NCI-H187 treated with DMSO at 0.1 percent for 48 hours (cell line): Measurements from ENCODE around the gene NAPA.

Experiments
- DNase-seq: peaks from one replicate; lab custom pipeline; 2025; lab: John Stamatoyannopoulos, UW

NAPA gene

DNA sequence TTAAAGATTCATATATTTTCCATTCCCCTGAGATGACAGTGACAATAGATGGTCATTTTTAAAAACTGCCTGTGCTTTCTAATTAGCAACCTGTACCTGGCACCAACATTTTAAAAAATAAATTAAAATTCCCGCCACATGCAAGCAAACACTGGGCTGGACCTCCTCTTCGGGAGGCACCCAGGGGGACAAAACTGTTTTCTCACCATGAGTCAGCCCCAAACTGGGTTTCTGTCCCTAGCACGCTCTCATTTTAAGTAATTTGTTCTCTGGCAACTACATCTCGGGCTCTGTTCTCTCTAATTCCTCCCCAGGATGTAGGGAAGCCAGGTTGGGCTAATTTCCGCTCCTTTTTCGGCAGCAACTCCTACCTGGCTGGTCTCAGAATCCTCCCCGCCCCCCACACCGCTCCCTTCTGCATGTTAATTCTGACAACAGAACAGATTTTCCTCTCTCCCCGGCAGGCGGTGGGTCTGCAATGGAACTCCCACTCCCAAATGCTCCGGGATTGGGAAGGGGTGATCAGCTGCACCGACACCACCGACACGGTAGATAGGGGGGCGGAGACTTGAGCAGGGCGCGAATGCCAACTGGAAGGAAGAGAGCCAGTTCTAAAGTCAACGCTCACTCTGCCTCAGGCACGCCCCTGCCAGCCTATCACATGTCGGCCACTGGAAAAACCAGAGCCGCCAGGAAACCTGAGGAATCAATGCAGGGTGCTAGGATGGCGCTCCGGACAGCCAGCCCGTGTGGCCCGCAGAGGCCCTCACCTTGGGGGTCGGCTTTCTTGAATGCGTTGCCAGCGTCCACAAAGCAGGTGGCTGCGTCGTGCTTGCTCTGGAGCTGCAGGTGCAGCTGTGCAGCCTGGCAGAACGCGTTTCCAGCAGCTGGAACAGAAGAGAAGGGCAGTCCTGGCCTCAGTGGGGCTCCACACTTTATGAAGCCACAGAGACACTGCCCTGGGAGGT, 14.7 kb downstream of the NAPA start:
- no peak for DNase-seq

DNA sequence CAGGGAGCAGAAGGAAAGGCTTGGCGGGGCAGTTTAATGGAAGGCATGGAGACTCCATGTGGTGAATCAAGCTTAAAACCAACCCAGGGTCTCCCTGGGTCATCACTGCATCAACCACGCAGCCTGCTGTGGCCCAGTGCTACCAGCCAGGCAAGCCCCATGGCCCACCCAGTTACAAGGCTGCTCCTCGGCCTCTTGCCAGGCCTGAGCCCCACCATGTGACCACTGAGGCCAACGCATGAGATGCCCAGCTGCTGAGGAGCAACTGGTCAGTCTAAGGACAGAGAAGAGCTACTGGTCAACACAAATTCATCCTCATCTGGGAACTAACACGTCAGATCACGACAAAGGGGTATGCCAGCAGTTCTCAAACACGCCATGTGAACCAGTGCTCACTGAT, 15.5 kb downstream of the NAPA start:
- no peak for DNase-seq

DNA sequence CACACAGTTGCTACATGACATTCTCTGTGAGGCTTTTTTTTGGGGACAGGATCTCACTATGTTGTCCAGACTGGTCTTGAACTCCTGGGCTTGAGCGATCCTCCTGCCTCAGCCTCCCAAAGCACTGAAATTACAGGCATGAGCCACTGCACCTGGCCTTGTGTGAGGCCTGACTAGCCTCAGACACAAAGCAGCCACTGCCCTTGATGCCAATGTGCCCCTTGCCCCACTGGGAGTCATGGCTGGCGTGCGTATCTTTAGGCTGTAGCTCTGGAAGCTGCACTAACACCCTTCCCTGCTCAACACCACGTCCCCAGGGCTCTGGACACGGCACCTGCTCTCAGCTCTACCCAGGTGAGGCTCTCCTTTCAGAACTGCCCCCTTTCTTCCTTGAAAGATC, 16.3 kb downstream of the NAPA start:
- DNase-seq, result no peak

DNA sequence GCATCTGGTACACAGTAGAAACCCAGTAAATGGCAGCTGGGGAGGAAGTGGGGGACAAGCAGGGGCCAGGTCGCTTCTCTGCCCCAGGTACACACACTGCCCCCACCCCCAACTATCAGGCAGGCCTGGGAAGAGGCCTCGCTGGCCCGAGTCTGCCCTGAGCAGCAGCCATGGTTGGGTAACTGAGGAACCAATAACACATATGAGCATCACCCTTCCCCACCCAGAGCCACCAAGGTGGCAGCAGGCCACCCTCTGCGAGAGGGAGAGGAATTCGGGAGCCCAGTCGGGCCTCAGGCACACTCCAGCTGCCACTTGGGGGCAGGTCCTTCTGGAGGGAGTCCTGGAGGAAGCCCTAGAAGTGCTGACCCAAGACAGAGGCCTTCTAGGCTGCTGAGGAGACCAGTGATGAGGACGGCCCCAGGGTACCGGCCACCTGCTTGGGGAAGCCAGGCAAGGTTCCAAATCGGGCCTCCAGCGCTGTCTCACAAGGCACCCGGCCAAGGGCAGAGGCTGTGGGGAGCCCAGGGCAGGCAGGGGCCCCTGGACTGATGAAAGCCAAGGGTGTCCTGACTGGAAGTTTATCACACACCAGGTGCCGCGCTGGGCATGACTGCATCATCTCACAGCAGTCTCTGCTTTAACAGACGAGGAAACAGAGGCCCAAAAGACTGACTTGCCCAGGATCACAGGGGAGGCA, 16.9 kb downstream of the NAPA start:
- DNase-seq, result no peak

DNA sequence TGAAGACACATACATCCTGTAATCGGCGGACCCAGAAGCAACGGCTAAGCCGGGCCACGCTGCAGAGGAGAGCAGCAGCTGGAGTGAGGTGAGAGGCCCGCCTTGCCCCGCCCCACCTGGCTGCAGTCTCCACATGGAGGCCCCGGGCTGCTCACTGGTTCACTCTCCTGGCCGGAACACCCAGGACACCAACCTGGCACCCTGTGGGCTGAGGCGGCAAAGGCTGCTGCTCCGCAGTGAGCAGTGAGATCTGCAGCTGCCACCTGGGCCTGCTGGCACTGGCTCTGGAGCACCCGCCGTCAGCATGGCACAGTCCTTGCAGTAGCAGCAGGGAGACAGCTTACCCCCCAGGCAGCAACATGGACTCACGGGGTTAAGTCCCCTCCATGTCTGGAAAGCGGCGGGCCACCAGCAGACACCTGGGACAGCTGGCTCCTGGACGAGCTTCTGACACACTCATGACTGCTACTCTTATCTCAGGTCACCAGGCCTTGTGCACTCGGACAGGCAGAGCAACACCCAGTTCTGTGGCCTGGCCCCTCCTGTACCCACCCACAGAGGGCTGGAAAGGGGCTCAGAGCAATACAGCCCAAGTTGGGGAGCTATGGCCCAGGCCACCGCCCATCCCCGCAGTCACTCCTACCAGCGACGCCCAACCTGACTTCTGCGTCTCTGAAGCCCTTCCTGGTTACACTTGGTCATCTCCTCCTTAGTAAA, 17.7 kb downstream of the NAPA start:
- no peak for DNase-seq

DNA sequence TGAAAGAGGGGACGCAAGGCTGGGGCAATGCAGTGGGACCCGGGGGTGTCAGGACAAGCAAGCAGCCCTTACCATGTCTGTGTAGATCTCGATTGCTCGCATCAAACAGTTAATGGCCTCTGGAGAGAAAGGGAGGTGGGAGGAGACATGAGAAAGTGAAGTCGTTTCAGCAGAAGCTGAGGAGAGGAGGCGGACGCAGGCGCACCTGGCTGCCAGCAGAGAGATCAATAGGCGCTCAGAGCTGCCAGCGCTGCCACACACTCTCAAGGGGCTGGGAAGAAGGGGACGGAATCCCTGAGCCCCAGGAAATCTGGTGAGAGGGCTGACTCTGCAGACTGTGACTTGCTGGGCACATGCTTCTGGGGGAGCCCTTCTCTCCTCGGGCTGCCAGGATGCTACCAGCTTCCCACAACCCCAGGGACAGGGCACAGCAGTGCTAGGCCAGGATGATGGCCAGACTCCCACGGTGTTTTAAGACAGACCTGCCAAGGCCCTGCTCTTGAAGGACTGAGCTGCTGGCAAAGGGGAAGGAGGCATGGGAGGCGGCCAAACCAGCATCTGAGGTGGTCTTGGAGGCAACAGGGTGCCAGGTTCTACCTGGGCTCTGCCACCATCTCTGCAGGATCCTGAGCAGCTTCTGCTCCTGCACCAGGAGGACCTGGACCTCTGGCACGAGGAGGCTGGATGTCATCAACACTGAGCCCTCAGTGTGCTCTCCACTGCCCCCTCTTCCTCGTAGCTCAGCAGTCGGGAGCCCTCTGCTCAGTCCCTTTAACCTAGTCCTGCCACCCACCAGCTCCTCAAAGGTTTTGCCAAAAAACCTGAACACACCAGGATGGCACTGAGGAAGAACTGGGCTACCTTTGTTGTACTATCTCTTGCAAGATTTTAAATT, 19.1 kb downstream of the NAPA start:
- no peak for DNase-seq

DNA sequence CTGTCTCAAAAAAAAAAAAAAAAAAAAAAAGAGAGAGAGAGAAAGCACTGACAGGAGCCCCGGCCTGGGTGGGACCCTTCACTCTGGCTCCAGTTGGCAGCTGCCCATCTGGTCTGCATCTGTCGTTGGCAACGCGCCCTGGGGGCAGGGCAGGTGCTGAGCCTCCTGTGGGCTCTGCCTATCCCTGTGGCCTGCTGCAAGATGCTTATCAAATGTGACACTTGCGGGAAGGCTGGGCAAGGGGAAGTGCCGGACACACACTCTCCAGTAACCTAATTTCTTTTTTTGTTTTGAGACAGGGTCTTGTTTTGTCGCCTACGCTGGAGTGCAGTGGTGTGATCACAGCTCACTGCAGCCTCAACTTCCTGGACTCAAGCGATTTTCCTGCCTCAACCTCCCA, 20.1 kb downstream of the NAPA start:
- DNase-seq, result no peak

DNA sequence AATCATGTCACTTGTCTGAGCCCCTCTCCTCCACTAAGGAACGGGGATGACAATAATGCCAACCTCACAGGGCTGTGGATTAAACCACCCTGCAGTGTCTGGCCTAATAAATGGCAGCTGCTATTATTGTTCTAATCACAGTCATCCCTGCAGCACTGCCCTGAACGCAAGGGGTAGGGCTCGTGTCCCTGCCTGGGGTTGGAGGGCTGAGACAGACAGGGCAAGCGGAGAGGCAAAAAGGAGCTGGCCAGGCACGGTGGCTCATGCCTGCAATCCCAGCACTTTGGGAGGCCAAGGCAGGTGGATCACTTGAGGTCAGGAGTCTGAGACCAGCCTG, 20.7 kb downstream of the NAPA start:
- DNase-seq, result no peak

DNA sequence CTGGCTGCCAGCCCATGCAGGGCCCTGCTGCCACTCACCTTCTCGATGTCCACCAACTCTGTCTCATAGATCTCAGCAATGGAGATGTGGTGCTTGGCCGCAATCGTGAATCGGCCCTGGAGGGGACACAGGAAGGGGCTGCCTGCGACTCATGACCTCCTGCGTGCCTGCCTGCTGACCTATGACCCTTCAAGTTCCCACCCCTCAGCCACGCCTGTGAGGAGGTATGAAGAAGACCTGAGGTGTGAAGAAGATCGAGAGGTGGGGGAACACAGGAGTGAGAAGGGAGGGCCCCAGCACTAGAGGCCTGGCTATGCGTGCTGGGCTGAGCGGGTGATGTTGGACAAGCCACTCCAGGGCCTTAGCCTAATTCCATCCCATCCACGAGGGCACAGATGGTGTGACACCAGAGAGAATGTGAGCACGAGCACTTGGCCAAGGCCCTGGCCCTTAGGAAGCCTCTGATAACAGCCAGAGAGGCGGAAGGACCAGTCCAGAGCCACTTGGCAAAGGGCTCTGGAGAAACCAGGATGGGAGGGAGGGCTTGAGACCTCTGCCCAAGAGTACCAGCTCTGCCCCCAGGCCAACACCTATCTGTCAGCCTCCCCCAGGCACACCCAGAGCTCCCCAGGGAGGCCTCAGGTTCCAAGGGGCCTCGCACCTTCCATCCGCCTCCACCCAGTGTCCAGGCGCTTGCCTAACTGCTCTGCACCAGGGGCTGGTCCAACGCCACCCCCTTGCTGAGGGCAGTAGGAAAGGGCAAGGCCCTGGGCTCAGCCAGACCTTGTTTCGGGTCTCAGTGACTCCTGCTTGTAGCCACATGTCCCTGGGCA, 21.3 kb downstream of the NAPA start:
- no peak for DNase-seq

DNA sequence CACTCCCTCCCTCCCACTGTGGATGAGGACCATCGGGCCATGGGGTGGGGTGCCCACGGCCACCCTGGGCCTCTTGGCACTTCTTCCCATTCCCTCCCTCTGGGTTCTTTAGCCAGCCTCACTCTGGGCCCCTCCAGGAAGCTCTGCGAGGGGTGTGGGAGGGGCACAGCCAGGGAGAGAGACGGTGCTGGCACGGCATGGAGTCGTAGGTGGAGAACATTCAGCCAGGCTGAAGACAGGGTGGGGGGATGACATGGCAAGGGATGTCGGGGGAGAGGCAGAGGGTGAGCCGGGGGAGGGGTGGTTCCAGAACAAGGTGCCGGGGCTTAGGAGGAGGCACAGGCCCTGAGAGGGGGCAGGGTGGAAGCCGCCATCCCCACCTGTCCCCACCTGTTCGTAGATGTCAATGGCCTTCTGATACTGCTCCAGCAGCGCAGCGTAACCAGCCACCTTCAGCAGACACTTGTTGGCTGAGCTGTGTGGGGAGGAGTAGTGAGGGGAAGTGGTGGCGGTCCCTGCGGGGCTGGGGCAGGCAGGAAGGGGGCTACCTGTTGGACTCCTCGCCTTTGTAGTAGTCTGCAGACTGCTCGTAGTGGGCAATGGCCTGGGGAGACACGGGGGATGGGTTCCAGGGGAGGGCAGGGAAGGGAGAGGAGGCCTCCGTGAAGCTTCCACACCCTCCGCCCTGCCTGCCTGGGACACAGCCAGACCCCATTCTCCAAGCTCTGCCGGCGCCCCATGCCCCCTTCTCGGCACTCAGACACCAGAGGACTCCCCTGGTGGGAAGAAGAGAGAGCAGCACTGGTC, 22.1 kb downstream of the NAPA start:
- DNase-seq, result no peak

DNA sequence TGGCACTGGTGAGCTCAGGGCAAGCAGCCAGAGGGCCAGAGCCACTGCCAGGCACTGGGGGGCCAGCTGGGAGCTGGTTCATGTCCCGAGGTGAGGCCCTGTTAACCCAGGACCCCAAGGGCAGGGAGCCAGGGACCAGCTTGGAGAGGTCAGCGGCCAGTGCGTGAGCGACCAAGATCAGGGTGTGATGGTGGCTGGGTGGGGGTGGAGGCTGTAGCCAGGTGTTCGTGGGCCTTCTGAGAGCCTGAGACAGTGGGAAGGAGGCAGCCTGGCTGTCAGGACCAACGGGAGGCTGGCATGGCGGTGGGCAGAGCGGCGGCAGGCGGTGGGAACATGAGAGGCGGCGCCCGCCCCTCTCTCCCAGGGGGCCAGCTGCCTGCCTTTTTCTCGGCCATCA, 22.7 kb downstream of the NAPA start:
- DNase-seq, result no peak

DNA sequence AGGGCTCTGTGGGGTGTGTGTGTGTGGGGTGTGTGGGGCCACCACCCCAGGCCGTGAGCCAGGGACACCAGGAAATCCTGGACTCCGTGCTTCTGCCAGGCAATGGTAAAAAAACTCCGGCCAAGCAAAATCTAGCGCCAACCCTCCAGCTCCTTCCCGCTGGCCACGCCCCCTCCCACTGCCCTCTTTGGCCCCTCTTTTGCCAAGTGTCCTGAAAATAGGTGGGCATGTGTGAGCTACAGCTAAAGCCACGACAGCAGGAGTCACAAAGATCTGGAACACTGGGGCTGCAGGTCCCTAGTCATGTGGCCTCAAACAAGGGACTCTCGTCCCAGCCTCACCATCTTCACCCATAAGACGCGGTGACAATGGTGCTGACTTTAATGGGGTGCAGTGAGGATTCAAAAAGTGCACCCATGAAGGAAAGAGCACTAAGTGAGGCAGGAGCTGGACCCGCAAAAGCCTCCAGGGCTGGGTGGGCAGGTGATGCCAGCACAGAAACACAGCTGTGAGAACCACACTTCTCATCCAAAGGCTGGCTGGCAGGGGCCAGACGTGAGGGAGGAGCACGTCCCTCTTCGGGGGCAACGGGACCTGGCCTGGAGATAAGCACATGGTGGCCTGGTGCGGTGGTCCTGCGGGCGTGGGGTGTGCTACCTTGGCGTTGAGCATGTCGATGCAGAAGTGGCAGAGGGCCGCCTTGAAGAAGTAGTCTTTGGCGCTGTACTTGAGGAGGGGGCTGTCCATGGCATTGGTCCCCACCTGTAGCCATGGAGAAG, 23.3 kb downstream of the NAPA start:
- no peak for DNase-seq

DNA sequence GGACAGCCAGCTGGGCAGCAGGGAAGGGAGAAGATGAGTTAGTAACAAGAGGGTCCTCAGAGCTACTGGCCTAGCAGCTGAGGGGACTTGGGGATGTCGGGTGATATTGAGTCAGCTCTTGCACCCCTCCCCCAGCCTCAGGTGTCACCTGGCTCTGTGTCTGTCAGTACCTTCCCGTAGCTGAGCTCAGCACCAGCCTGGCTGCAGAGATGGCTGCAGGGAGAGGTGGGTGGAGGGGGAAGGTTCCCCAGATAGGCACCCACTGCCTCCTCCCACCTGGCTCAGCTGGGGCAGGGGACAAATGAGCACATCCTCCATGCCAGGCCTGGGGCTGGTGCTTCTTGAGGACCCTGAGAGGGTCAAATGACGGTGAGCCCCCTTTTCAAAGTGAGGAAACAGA, 24.0 kb downstream of the NAPA start:
- no peak for DNase-seq

DNA sequence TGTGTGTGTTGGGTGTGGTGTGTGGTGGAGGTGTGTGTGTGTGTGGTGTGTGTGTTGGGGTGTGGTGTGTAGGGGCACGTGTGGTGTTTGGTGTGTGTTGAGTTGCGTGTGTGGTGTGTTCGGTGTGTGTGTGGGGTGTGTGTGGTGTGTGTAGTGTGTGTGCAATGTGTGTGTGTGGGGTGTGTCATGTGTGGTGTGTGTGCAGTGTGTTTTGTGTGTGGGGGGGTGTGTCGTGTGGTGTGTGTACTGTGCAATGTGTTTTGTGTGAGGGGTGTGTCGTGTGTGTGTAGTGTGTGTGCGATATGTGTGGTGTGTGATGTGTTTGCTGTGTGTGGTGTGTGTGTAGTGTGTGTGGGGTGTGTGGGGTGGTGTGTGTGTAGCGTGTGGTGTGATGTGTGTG, 24.8 kb downstream of the NAPA start:
- DNase-seq, result no peak

DNA sequence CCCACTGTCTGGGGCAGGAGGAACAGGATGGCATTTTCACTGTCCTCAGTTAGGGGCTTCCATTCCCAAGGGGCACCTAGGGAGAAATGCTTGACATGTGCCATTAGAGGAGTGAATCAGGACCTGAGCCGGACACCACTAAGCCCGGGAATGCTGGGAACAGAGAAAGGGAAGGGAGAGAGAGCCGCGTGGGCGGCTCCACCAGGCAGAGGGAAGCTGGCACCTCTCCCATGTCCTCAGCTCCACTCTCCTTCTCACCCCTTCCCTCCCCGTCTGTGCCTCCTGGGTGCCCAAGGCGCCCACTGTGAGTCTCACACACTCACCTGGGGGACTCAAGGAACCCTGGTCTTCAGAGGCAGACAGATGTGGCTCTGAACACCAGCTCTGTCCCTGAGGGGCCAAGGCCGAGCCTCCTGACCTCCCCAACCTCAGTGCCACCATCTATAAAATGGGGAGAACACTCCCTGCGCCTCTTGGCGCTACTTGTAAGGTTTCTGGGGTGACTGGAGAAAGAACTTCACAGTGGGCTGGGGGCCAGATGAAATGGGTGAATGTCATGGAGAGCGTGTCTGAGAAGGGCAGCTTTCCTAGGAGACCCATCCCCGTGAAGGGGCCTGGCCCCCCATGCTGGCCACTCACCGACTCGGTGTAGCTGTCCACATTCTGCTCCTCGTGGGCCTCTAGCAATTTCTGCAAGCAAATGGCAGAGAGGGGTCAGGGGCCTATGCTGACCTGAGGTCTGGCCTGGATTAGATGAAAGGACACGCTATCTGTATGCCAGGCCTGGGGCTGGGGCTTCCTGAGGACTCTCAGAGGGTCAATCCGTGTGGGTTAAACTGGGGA, 25.6 kb downstream of the NAPA start:
- no peak for DNase-seq

DNA sequence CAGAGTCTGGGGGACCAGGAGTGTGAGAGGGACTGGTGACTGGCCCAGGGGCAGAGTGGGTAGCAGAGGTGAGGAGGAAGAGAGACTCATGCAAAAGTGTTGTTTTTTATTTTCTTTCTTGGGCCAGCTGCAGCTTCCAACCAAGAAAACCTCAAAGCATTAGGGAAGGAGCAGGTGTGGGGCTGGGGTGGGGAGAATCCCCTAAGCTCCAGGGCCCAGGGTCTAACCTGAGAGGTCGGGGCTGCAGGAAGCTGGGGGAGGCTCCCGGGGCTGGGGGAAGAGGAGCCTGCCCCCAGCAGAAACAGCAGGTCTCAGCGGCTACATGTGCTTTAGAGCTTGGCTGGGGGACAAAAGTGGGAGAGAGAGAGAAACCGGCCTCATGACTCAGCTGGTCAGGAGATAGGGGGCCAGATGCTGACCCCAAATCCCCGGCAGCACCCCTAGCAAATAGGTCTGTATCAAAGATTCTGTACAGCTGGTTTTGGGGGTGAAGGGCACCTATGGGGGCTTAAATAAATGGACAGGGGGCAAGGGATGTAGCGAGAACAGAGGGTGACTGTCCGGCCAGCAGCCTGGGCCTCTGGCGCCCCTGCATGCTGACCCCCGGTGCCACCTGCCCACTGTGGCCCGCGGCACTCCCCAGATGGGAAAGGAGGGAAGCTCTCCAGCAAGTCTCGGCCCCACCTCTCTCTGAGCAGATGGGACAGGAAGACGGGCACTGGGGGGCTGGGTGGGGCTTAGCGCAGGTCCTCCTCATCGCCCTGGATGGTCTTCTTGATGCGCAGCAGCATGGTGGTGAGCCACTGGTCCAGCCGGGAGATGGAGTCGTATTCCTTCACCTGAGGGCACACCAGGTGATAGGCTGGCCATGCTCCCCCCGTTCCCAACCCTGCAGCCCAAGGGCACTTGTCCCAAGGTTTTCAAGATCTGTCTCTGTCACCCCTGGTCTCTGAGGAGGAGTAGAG, 27.0 kb downstream of the NAPA start:
- DNase-seq, result no peak

DNA sequence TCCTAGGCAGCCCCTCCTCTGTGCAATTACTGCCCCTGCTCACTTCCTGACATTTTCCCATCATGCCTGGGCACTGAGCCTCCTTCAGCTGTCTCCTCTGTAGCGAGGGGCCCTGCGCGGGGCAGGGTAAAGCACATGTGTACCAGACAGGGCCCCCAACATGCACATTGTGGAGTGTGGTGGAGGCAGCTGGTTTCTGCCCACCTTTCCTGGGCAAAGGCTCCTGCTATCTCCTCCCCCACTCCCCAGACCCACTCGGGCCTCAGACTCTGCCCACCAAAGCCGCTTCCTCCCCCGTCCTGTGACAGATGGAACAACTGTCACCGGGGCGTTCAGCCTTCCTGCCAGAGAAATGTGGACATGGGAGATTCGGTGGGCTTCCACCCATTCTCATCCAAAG, 28.0 kb downstream of the NAPA start:
- DNase-seq, result no peak
